ENCODE results near the gene MAGEA8. TPM values are rescaled to one million over a fixed set of nuclear protein-coding genes. Genes with fewer than 3 reads are reported as not detected.
"Not testable (repeated sequence)": the region's sequence is repeated elsewhere in the genome, so short reads cannot be mapped to it uniquely, and the experiment has no call there.

Gene MAGEA8, protein sequence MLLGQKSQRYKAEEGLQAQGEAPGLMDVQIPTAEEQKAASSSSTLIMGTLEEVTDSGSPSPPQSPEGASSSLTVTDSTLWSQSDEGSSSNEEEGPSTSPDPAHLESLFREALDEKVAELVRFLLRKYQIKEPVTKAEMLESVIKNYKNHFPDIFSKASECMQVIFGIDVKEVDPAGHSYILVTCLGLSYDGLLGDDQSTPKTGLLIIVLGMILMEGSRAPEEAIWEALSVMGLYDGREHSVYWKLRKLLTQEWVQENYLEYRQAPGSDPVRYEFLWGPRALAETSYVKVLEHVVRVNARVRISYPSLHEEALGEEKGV
- total RNA-seq (not detected), polyA plus RNA-seq (not detected)
- long read RNA-seq, donor 1 = 0 reads
- long read RNA-seq, donor 2 = 0 reads
- long read RNA-seq, donor 3 = 0 reads
- long read RNA-seq, donor 4 = 0 reads
- long read RNA-seq, donor 5 = 0 reads

- no peaks in the 10 kb centered on the region for H3K4me1 ChIP-seq (ENCODE audit: control insufficient read depth in 5 of 5, insufficient read depth in 5 of 5, low read length in 5 of 5)
- no peak within 1 kb of the TSS for H3K4me3 ChIP-seq
- TF ChIP-seq, protein P1, sequence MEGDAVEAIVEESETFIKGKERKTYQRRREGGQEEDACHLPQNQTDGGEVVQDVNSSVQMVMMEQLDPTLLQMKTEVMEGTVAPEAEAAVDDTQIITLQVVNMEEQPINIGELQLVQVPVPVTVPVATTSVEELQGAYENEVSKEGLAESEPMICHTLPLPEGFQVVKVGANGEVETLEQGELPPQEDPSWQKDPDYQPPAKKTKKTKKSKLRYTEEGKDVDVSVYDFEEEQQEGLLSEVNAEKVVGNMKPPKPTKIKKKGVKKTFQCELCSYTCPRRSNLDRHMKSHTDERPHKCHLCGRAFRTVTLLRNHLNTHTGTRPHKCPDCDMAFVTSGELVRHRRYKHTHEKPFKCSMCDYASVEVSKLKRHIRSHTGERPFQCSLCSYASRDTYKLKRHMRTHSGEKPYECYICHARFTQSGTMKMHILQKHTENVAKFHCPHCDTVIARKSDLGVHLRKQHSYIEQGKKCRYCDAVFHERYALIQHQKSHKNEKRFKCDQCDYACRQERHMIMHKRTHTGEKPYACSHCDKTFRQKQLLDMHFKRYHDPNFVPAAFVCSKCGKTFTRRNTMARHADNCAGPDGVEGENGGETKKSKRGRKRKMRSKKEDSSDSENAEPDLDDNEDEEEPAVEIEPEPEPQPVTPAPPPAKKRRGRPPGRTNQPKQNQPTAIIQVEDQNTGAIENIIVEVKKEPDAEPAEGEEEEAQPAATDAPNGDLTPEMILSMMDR (IDR thresholded peaks at IDR 0.05; ENCODE audit: control extremely low read depth, extremely low read depth) = no peak
- H3K27ac ChIP-seq (ENCODE audit: low read depth in 1 of 2, low read length in 1 of 2) = no peak within 1 kb of the TSS
- ATAC-seq (ENCODE audit: insufficient read depth, low FRiP score) (no peak), DNase-seq (no peak)
- H3K9me3 ChIP-seq (ENCODE audit: control insufficient read depth in 4 of 4, insufficient read depth in 3 of 4, low read length in 3 of 4) = peaks cover 0 to 1% (median 0%) of the 10 kb centered on the region in 4 donors
- H3K9ac ChIP-seq (ENCODE audit: insufficient read depth in 1 of 2, low read length in 2 of 2) = no peak within 1 kb of the TSS
- WGBS, 2 donors = 92 to 96% methylated on average over 33 of the region's 33 CpGs
- peaks cover 0 to 3% (median 0%) of the 10 kb centered on the region in 3 donors for H3K27me3 ChIP-seq (ENCODE audit: control insufficient read depth in 3 of 3, insufficient read depth in 3 of 3, low read length in 2 of 3)
- H3K36me3 ChIP-seq (ENCODE audit: control insufficient read depth in 4 of 4, insufficient read depth in 4 of 4, low read length in 4 of 4) = no peaks in the 10 kb centered on the region
Measured at GRCh38 chrX:149881081-149881711, at the start of gene MAGEA8. Gene MAGEA8 (plus strand): TSS chrX:149881183. CDS start chrX:149884273, 3,090 bp downstream.

GRCh38 chrX:149831473-149831872 lies 49.5 kb upstream of the MAGEA8 start:
- H3K4me1 ChIP-seq (ENCODE audit: control insufficient read depth in 5 of 5, insufficient read depth in 5 of 5, low read length in 5 of 5) = no peaks in the 10 kb centered on the region
- H3K36me3 ChIP-seq (ENCODE audit: control insufficient read depth in 4 of 4, insufficient read depth in 4 of 4, low read length in 4 of 4) = no peaks in the 10 kb centered on the region
- no peaks in the 10 kb centered on the region for H3K9me3 ChIP-seq (ENCODE audit: control insufficient read depth in 4 of 4, insufficient read depth in 3 of 4, low read length in 3 of 4)
- H3K4me3 ChIP-seq = no peak overlapping the region
- TF ChIP-seq, protein P1 (IDR thresholded peaks at IDR 0.05; ENCODE audit: control extremely low read depth, extremely low read depth) = no peak
- WGBS, 2 donors = 67 to 91% methylated on average over 2 of the region's 2 CpGs
- no peaks in the 10 kb centered on the region for H3K27me3 ChIP-seq (ENCODE audit: control insufficient read depth in 3 of 3, insufficient read depth in 3 of 3, low read length in 2 of 3)
- DNase-seq (no peak), ATAC-seq (ENCODE audit: insufficient read depth, low FRiP score) (no peak)
- no peak overlapping the region for H3K27ac ChIP-seq (ENCODE audit: low read depth in 1 of 2, low read length in 1 of 2)
- no peak overlapping the region for H3K9ac ChIP-seq (ENCODE audit: insufficient read depth in 1 of 2, low read length in 2 of 2)

DNA sequence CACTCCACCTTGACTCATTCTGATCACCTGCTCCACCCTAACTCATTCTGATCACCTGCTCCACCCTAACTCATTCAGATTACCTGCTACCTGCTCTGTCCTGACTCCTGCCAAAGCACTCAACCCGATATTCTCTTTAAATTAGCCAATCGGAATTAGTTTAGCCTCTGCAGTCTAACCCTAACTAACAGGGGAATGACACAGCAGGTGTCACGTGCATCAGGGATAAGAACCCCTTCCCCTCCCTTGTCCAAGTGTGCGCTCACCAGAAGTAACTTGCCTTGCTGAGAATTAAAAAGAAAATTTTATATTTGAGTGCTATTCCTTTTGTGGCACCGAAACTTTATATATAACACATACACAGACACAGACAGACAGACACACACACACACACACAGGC lies 44.3 kb upstream of the MAGEA8 start:
- not testable (repeated sequence) for H3K9ac ChIP-seq (ENCODE audit: insufficient read depth in 1 of 2, low read length in 2 of 2); H3K4me1 ChIP-seq (ENCODE audit: control insufficient read depth in 5 of 5, insufficient read depth in 5 of 5, low read length in 5 of 5); ATAC-seq (ENCODE audit: insufficient read depth, low FRiP score); H3K9me3 ChIP-seq (ENCODE audit: control insufficient read depth in 4 of 4, insufficient read depth in 3 of 4, low read length in 3 of 4); DNase-seq; H3K27me3 ChIP-seq (ENCODE audit: control insufficient read depth in 3 of 3, insufficient read depth in 3 of 3, low read length in 2 of 3); H3K4me3 ChIP-seq; H3K27ac ChIP-seq (ENCODE audit: low read depth in 1 of 2, low read length in 1 of 2); H3K36me3 ChIP-seq (ENCODE audit: control insufficient read depth in 4 of 4, insufficient read depth in 4 of 4, low read length in 4 of 4)
- WGBS, 2 donors = 63 to 68% methylated on average over 5 of the region's 5 CpGs

GRCh38 chrX:149837167-149837566 lies 43.8 kb upstream of the MAGEA8 start:
- Histone ChIP-seq H3K36me3 (ENCODE audit: control insufficient read depth in 4 of 4, insufficient read depth in 4 of 4, low read length in 4 of 4) (no peaks in the 10 kb centered on the region), H3K4me3 (no peak overlapping the region), H3K9ac (ENCODE audit: insufficient read depth in 1 of 2, low read length in 2 of 2) (no peak overlapping the region), H3K4me1 (ENCODE audit: control insufficient read depth in 5 of 5, insufficient read depth in 5 of 5, low read length in 5 of 5) (no peaks in the 10 kb centered on the region), H3K27me3 (ENCODE audit: control insufficient read depth in 3 of 3, insufficient read depth in 3 of 3, low read length in 2 of 3) (no peaks in the 10 kb centered on the region), H3K9me3 (ENCODE audit: control insufficient read depth in 4 of 4, insufficient read depth in 3 of 4, low read length in 3 of 4) (peaks cover 0 to 3% (median 0%) of the 10 kb centered on the region in 4 donors), H3K27ac (ENCODE audit: low read depth in 1 of 2, low read length in 1 of 2) (no peak overlapping the region)
- ATAC-seq (ENCODE audit: insufficient read depth, low FRiP score) (no peak), DNase-seq (no peak)
- TF ChIP-seq, protein P1 (IDR thresholded peaks at IDR 0.05; ENCODE audit: control extremely low read depth, extremely low read depth) = no peak

Data from lung (tissue), 16 donors.